Measurements from ENCODE around the gene PLIN1.
A peak's percentile ranks its signal among the peaks of the same experiment; 100 is the strongest.

PLIN1 gene

GRCh38 chr15:89654301-89654761 lies 24.8 kb downstream of the PLIN1 start:
- no peak for DNase-seq (ENCODE audit: low read depth)

- DNase-seq (ENCODE audit: low read depth): no peak
Observed at GRCh38 chr15:89653578-89653977, 25.6 kb downstream of the PLIN1 start.

- DNase-seq (ENCODE audit: low read depth): no peak
Observed at GRCh38 chr15:89652666-89653065, 26.5 kb downstream of the PLIN1 start.

DNA sequence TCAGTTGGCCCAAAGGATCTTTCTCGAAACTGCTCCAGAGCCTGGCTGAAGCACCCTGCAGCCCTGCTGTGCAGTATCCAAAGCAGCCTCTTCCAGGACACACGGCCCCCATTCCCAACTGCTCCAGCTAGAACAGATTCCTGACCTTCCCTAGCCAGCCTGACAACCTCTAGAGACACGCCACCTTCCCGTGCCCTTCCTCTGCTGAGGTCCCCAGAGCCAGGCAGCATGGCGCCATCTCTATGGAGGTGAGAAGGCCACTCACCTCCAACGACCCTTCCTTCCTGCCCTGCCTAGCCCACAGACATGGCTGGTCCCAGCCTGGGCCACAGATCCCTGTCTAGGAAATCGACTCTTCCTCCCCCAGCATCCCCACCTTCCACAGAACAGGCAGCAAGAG lies 27.0 kb downstream of the PLIN1 start:
- DNase-seq (ENCODE audit: low read depth): no peak

DNA sequence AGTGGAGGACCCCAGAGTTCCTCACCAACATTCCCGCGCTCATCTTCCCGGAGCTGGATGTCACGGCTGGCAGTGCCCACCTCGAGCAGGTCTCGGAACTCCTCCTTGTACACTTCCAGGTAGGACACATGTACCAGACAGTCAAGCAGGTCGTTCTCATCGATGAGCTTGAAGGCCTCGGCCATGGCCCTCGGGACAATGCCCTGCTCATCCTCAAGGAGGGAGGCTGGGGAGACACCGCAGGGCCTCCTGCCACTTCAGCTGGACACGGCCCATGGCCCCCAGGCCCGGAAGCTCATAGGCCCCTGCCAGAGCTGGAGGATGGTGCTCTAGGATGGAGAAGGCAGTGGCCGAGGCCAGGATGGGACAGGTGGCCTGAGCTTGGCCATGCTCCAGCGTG lies 29.5 kb downstream of the PLIN1 start:
- DNase-seq (ENCODE audit: low read depth): no peak

GRCh38 chr15:89649013-89649625 lies 30.0 kb downstream of the PLIN1 start:
- DNase-seq (ENCODE audit: low read depth): no peak

GRCh38 chr15:89648106-89649012 lies 30.8 kb downstream of the PLIN1 start:
- DNase-seq (ENCODE audit: low read depth): no peak

- peak; percentile 49 for DNase-seq (ENCODE audit: low read depth)
Observed at GRCh38 chr15:89647191-89647851, 31.8 kb downstream of the PLIN1 start.

DNA sequence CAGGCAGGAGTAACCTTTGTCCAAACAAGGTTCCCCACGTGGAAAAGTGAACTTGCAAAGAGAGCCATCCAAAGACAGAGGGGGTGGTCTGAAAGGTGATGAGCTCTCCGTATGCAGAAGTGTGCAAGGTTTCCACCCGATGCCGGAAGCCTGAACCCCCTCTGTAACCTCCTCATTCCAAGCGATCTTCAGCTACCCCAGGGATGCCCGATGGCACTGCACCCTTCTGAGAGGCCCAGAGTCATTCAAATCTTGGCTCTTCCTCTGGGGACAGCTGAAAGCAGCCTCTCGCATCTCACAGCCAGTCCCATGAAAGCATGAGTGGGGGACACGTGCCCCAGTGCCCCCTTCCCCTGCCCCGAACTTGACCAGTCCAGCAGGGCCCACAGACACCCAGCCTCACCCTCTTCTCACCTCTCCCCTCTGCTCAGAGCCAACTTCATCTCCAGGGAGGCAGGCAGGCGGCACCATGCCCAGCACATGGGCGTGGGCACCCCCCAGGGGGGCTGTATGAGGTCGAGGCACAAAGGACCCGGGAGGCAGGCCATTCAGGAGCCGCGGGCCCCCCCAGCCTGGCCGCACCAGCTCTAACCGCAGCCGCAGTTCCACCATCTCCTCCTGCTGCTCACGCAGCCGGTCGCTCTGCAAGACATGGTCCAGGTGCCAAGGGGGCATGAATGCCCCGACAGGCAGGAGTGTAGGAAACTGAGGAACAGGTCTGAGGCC lies 32.6 kb downstream of the PLIN1 start:
- DNase-seq (ENCODE audit: low read depth): no peak

GRCh38 chr15:89645680-89646079 lies 33.5 kb downstream of the PLIN1 start:
- DNase-seq (ENCODE audit: low read depth): no peak

GRCh38 chr15:89642106-89642505 lies 37.1 kb downstream of the PLIN1 start:
- no peak for DNase-seq (ENCODE audit: low read depth)

DNA sequence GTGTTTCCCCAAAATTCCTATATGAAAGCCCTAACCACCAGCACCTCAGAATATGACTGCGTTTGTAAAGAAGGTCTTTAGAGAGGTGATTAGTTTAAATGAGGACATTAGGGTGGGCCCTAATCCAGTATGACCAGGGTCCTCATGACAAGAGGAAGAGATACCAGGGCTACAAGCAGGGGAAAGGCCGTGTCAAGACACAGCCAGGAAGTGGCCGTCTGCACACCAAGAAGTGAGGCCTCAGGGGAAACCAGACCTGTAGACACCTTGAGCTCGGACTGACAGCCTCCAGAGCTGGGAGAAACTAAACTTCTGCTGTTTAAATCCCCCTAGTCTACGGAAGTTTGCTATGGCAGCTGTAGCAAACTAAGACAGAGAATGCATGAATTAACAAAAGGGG lies 38.1 kb downstream of the PLIN1 start:
- no peak for DNase-seq (ENCODE audit: low read depth)

DNA sequence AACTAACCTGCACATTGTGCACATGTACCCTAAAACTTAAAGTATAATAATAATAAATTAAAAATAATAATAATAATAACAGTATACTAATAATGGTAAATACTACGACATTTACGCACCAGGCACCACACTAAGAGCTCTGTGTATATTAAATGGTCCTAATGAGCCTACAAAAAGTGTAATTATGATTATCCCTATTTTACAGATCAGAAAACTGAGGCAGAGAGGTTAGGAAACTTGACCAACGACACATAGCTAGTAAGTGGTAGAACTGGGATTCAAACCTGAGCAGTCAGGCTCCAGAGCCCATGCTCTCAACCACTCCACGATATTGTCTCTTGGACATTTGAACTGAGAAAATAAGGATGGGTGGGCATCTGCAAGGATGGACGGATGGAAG lies 38.9 kb downstream of the PLIN1 start:
- no peak for DNase-seq (ENCODE audit: low read depth)

DNA sequence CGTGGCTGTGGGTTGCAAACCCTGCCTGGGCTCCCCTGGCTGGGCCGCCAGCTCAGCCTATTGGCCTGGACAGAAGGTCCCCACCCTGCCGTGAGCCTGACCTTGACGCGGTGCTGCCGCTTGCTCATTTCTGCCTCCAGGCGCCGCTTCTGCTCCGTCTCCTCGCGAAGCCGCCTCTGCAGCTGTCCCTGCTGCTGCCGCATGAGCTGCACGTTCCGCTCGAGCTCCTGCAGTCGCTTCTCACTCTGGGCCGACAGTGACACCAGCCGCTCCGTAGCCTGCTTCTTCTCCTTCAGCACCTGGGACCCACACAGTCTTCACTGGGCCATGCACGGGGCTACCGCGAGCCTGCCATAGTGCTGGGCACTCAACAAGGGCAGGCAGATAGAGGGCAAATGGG lies 45.6 kb downstream of the PLIN1 start:
- no peak for DNase-seq (ENCODE audit: low read depth)

GRCh38 chr15:89632563-89633430 lies 46.4 kb downstream of the PLIN1 start:
- no peak for DNase-seq (ENCODE audit: low read depth)

- no peak for DNase-seq (ENCODE audit: low read depth)
Observed at GRCh38 chr15:89631902-89632264, 47.3 kb downstream of the PLIN1 start.

DNA sequence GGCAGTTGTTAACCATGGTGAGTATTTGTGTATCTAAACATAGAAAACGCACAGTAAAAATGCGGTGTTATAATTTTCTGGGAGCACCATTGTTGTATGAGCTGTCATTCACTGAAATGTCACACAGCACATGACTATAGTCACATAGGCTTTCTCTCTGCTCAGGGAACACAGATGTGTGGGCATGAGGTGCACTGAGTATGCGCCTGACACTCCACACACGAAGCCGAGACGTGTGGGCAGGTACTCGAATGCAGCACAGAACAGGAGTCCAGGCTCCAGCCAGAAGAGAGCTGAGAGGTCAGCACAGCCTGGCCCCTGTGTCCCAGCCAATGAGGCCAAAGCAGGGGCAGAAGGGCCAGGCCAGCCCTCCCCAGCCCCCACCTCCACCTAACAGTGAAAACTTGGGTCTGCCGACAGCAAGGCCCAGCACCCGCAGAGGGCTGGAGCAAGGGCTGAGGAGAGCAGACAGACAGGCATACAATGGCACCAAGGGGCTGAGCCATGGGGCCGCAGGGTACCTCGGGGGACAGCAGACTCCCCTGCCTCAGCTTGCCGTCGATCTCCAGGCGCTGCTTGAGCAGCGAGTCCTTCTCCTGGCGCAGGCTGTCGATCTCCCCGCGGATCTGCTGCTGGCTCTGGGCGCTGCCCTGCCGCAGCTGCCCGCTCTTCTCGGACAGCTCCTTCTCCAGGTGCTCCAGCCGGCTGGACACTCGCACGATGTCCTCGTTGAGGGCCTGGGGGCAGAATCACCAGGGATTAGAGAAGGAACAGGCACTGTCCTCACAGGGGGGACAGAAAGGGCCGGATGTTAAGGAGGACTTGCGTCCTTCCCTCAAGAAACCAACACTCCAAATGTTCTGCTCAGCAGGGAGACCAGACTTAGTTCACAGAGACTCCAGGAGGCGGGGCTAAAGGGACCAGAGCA lies 47.9 kb downstream of the PLIN1 start:
- DNase-seq (ENCODE audit: low read depth): no peak

- DNase-seq (ENCODE audit: low read depth): no peak
Observed at GRCh38 chr15:89630260-89630659, 48.9 kb downstream of the PLIN1 start.

DNA sequence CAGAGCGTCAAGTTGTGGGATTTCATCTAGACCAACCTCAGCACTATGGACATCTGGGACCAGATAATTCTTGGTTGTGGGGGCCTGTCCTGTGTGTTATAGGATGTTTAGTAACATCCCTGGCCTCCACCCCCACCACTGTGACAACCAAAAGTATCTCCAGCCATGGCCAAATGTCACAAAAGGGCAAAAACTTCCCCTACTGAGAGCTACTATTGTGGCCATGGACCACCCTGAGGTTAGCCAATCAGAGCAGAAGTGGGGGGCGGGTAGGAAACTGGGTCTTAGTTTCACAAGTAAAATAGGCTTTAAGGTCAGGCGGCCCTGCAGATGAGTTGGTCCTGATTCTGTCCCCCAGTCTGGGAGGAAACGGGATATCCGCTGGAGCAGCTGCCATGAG lies 49.3 kb downstream of the PLIN1 start:
- DNase-seq (ENCODE audit: low read depth): no peak

All from CMK (cell line).